OCI-LY1 (cell line): ENCODE results near the gene CA6.
"Not testable (repeated sequence)": the region's sequence is repeated elsewhere in the genome, so short reads cannot be mapped to it uniquely, and the experiment has no call there.

ENCODE experiments used
- H2AFZ ChIP-seq: fragments of 200-600 bp; sonication (generic), shearing (Covaris generic); 2 replicates; pipeline ENCODE4 v1.6.0; 2014; ENCODE audit warnings: antibody characterized with exemption, mild to moderate bottlenecking, low read length
- H3F3A ChIP-seq: fragments of 200-600 bp; sonication (generic), shearing (Covaris generic); 2 replicates; pipeline ENCODE4 v1.6.0; 2014; ENCODE audit warnings: mild to moderate bottlenecking, antibody characterized with exemption, low read length, moderate library complexity; ENCODE audit not compliant: insufficient read depth
- H3K27ac ChIP-seq: fragments of 200-600 bp; sonication (generic); 2 replicates; pipeline ENCODE4 v1.5.1; 2014; ENCODE audit warnings: low read length, mixed run types, mild to moderate bottlenecking, low read depth; ENCODE audit not compliant: poor library complexity, severe bottlenecking
- H3K27me3 ChIP-seq: fragments of 200-600 bp; sonication (generic); 2 replicates; pipeline ENCODE4 v1.6.0; 2014; ENCODE audit warnings: antibody characterized with exemption, mild to moderate bottlenecking, low read length, moderate library complexity; ENCODE audit not compliant: insufficient read depth
- H3K36me3 ChIP-seq: fragments of 200-600 bp; sonication (generic); 2 replicates; pipeline ENCODE4 v1.6.1; 2014; ENCODE audit warnings: mild to moderate bottlenecking, antibody characterized with exemption, low read length, moderate library complexity, mixed read lengths; ENCODE audit not compliant: insufficient read depth
- H3K4me1 ChIP-seq: fragments of 200-600 bp; sonication (generic); 2 replicates; pipeline ENCODE4 v1.5.1; 2014; ENCODE audit warnings: mild to moderate bottlenecking, low read length, moderate library complexity; ENCODE audit not compliant: insufficient read depth, severe bottlenecking
- H3K4me2 ChIP-seq: fragments of 200-600 bp; sonication (generic), shearing (Covaris generic); 2 replicates; pipeline ENCODE4 v1.6.1; 2014; ENCODE audit warnings: low read length
- H3K4me3 ChIP-seq: fragments of 200-600 bp; sonication (generic); 2 replicates; pipeline ENCODE4 v1.5.1; 2014; ENCODE audit warnings: low read length, low read depth, mild to moderate bottlenecking, mixed read lengths; ENCODE audit not compliant: poor library complexity, severe bottlenecking
- H3K79me2 ChIP-seq: fragments of 200-600 bp; shearing (Covaris generic); 2 replicates; pipeline ENCODE4 v1.6.1; 2016; ENCODE audit warnings: mixed run types, low read length, mixed read lengths; ENCODE audit not compliant: insufficient read depth
- H3K9ac ChIP-seq: fragments of 200-600 bp; sonication (generic), shearing (Covaris generic); 2 replicates; pipeline ENCODE4 v1.6.1; 2014; ENCODE audit warnings: mild to moderate bottlenecking, low read length, mixed read lengths
- H3K9me2 ChIP-seq: fragments of 200-600 bp; sonication (generic), shearing (Covaris generic); 2 replicates; pipeline ENCODE4 v1.6.1; 2014; ENCODE audit warnings: low read depth, mild to moderate bottlenecking, low read length, mixed read lengths
- H3K9me3 ChIP-seq: fragments of 200-600 bp; shearing (Covaris generic); 2 replicates; pipeline ENCODE4 v1.6.1; 2014; ENCODE audit warnings: low read length, mixed read lengths
- H4K20me1 ChIP-seq: fragments of 200-600 bp; sonication (generic), shearing (Covaris generic); 2 replicates; pipeline ENCODE4 v1.6.0; 2016; ENCODE audit warnings: mild to moderate bottlenecking, low read length; ENCODE audit not compliant: insufficient read depth
- CTCF ChIP-seq: fragments of 200-600 bp; sonication (generic), shearing (Covaris generic); IDR thresholded peaks from 2 replicates; pipeline ENCODE4 v1.5.1; 2017; ENCODE audit warnings: mild to moderate bottlenecking, antibody characterized with exemption, low read length, moderate library complexity, mixed read lengths
- EZH2 ChIP-seq: fragments of 200-600 bp; sonication (generic), shearing (Covaris generic); IDR thresholded peaks from 2 replicates; pipeline ENCODE4 v1.8.0; 2017; ENCODE audit warnings: borderline replicate concordance, mixed run types, mild to moderate bottlenecking, antibody characterized with exemption, low read length, moderate library complexity, mixed read lengths

CA6 gene

GRCh38 chr1:9020305-9020704, 74.6 kb downstream of the CA6 start:
- Histone ChIP-seq H3K9me2 (no peaks in the 10 kb centered on the region), H3K9me3 (no peaks in the 10 kb centered on the region), H2AFZ (no peak overlapping the region), H4K20me1 (no peaks in the 10 kb centered on the region), H3F3A (no peaks in the 10 kb centered on the region), H3K27me3 (0 out of 2 replicates have a peak, but pooled peaks cover 6% of the 10 kb centered on the region), H3K4me3 (no peak overlapping the region), H3K36me3 (no peaks in the 10 kb centered on the region), H3K4me2 (no peak overlapping the region), H3K79me2 (no peaks in the 10 kb centered on the region), H3K9ac (no peak overlapping the region), H3K4me1 (peaks cover 9% of the 10 kb centered on the region), H3K27ac (no peak overlapping the region)
- no peak for TF ChIP-seq CTCF

GRCh38 chr1:9022026-9022738, 76.5 kb downstream of the CA6 start:
- H3K36me3 ChIP-seq, H3K27me3 ChIP-seq, H3K4me1 ChIP-seq, H3K9me2 ChIP-seq, H2AFZ ChIP-seq, H3K4me3 ChIP-seq, H4K20me1 ChIP-seq, H3K4me2 ChIP-seq, H3K27ac ChIP-seq, H3K9ac ChIP-seq, H3K79me2 ChIP-seq, H3F3A ChIP-seq, H3K9me3 ChIP-seq: not testable (repeated sequence)

- Histone ChIP-seq H3K79me2 (no peaks in the 10 kb centered on the region), H3F3A (no peaks in the 10 kb centered on the region), H3K27ac (no peak overlapping the region), H3K4me1 (no peaks in the 10 kb centered on the region), H3K9me3 (no peaks in the 10 kb centered on the region), H3K4me3 (no peak overlapping the region), H3K4me2 (no peak overlapping the region), H2AFZ (no peak overlapping the region), H3K36me3 (no peaks in the 10 kb centered on the region), H3K9me2 (no peaks in the 10 kb centered on the region), H4K20me1 (no peaks in the 10 kb centered on the region), H3K27me3 (peaks cover 6% of the 10 kb centered on the region; the same call in 1 of the 2 replicates), H3K9ac (no peak overlapping the region)
- no peak for TF ChIP-seq EZH2
- no peak; the same call in 1 of the 2 replicates for TF ChIP-seq CTCF
Observed at GRCh38 chr1:9022773-9023172, 77.1 kb downstream of the CA6 start.
